ENCODE data around the gene MFSD11. TPM values are rescaled to one million over a fixed set of nuclear protein-coding genes. Genes with fewer than 3 reads are reported as not detected.

MFSD11 gene
- total and polyA plus RNA-seq, 2 of the 8 experiments (the other 6 are each of a cell fraction or from before 2014, with no cell fraction given): 17.7 to 19.8 TPM

DNA sequence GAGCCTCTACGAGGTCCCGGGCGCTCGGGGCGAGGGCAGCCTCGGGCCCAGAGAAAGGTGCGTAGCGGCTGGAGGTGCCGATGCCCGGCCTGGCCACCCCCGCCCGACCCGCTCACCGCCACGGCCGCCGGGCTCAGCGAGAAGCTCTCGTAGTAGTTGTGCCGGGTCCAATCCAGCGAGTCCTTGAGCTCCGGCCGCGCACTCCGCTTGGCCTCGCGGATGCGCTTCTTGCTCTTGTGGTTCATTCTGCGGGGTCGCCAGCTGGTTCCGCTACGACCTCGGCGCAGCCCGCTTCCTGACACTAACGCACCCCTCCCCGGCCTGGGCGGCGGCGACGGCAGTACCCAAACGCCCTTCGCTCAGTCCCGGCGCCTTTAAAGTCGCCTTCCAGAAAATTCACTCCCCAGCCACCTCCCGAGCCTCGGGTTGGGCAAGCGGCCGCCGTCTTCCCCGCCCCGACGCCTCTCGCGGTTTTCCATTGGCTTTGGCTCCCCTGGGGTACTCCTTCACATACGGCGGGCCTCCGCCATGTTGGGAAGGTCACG, 11.6 kb upstream of the MFSD11 start, which contains the start of gene JMJD6:
JMJD6 (minus strand) TSS at position 376 of the 545 bp plus-strand sequence; CDS start at position 245, 131 bp downstream.
- H3K36me3 ChIP-seq (ENCODE audit: control insufficient read depth in 2 of 4, insufficient read depth in 4 of 4, low read length in 3 of 4): peaks cover 6 to 25% (median 16%) of the 10 kb centered on the region in 4 experiments; a peak in 6 of 8 replicates
- H3K4me2 ChIP-seq (ENCODE audit: insufficient read depth in 1 of 2, low read depth in 2 of 2, low read length in 2 of 2): peak within 1 kb of the TSS; percentile 83 to 85
- peaks cover 0 to 34% of the 10 kb centered on the region in 2 experiments; a peak in 2 of 4 replicates for H3K79me2 ChIP-seq (ENCODE audit: control insufficient read depth in 1 of 2, insufficient read depth in 2 of 2, low read length in 2 of 2)
- ChIA-PET POLR2A (ENCODE audit: partially characterized antibody) (interaction anchor here (0.8 to 8.4 kb wide), 6 partner anchors 9 to 169 kb away, joined by 3 to 181 read pairs (median 4); partner anchors contain the start of genes MFSD11, MXRA7 and SRSF2), CTCF (ENCODE audit: partially characterized antibody) (interaction anchor here (0.6 to 2.2 kb wide), 2 partner anchors 38 to 42 kb away, joined by 3 to 7 read pairs; no protein-coding TSS in a partner anchor)
- no peak within 1 kb of the TSS for H2BK120ac ChIP-seq (replicated peaks; ENCODE audit: low read depth, low read length)
- peak within 1 kb of the TSS; percentile 96 for H3K4ac ChIP-seq (replicated peaks; ENCODE audit: insufficient read length, low read depth, low read length)
- H3K9me3 ChIP-seq (ENCODE audit: insufficient read depth in 2 of 2, low read depth in 1 of 2, low read length in 1 of 2): no peaks in the 10 kb centered on the region
- H3K4me1 ChIP-seq (replicated peaks in 1 of 4; ENCODE audit: control insufficient read depth in 3 of 4, insufficient read depth in 4 of 4, low read length in 3 of 4): peaks cover 0 to 9% (median 2%) of the 10 kb centered on the region in 4 experiments; a peak in 5 of 7 replicates
- peak within 1 kb of the TSS; percentile 95 for H3K18ac ChIP-seq (ENCODE audit: extremely low read depth, low read length)
- peak within 1 kb of the TSS; percentile 99; the same call in 1 of the 2 replicates for H4K8ac ChIP-seq (ENCODE audit: extremely low read depth, insufficient read depth, low read length)
- H3K14ac ChIP-seq (ENCODE audit: insufficient read length): no peak within 1 kb of the TSS
- FAIRE-seq (no peak), DNase-seq (ENCODE audit: low read depth in 1 of 2, low spot score in 2 of 2) (peak; percentile 87 to 90)
- H2AK5ac ChIP-seq (ENCODE audit: low read depth, low read length): no peak within 1 kb of the TSS
- H4K91ac ChIP-seq (replicated peaks; ENCODE audit: insufficient read length, low read length): peak within 1 kb of the TSS; percentile 91
- 0 out of 2 replicates have a peak within 1 kb of the TSS, but pooled peaks have one; percentile 59 for H2AFZ ChIP-seq (ENCODE audit: low read length)
- H3K23ac ChIP-seq (ENCODE audit: insufficient read length): no peak within 1 kb of the TSS
- H2BK20ac ChIP-seq (ENCODE audit: low read length): no peak within 1 kb of the TSS
- H3K27ac ChIP-seq (ENCODE audit: low read depth, low read length): peak within 1 kb of the TSS; percentile 97
- no peak within 1 kb of the TSS for H2BK15ac ChIP-seq (ENCODE audit: low read length)
- peak within 1 kb of the TSS; percentile 93 for H4K5ac ChIP-seq (ENCODE audit: insufficient read length, low read depth, low read length)
- peak within 1 kb of the TSS; percentile 87 to 98 (median 96) for H3K9ac ChIP-seq (replicated peaks in 1 of 4; ENCODE audit: extremely low read depth in 1 of 4, low read depth in 3 of 4, low read length in 3 of 4)
- H3K56ac ChIP-seq (replicated peaks; ENCODE audit: insufficient read length, low read depth, low read length): peak within 1 kb of the TSS; percentile 86
- H2BK12ac ChIP-seq (ENCODE audit: low read depth, low read length): peak within 1 kb of the TSS; percentile 39; the same call in 1 of the 2 replicates
- H3K27me3 ChIP-seq (replicated peaks in 1 of 4; ENCODE audit: control insufficient read depth in 3 of 4, extremely low read depth in 1 of 4, insufficient read depth in 3 of 4, low read length in 3 of 4): no peaks in the 10 kb centered on the region; a peak in 2 of 7 replicates
- peak within 1 kb of the TSS; percentile 83 to 99 (median 84) for H3K4me3 ChIP-seq (ENCODE audit: extremely low read depth in 1 of 4, insufficient read depth in 2 of 4, low read depth in 3 of 4, low read length in 4 of 4)
- peaks cover 7% of the 10 kb centered on the region for H3K79me1 ChIP-seq (ENCODE audit: low read depth, low read length)
- 3% methylated on average over 33 of the region's 60 CpGs; no CpG with 5 or more reads in 1 of the 2 experiments for WGBS, 2 experiments (ENCODE audit: extremely low coverage in 1 of 2, insufficient coverage in 1 of 2, insufficient read length in 1 of 2, insufficient replicate concordance in 2 of 2, low coverage in 1 of 2, low lambda C conversion rate in 2 of 2, missing lambda C conversion rate in 1 of 2)
- peaks cover 11% of the 10 kb centered on the region for H3K23me2 ChIP-seq (ENCODE audit: low read depth, low read length)
- H2BK5ac ChIP-seq (ENCODE audit: low read depth, low read length): peak within 1 kb of the TSS; percentile 82
- peaks cover 0 to 10% of the 10 kb centered on the region in 2 experiments for H4K20me1 ChIP-seq (replicated peaks in 1 of 2; ENCODE audit: control insufficient read depth in 1 of 2, insufficient read depth in 2 of 2, low read length in 2 of 2)
- TF ChIP-seq RAD21 (IDR thresholded peaks at IDR 0.05 in 1 of 2, conservative IDR thresholded peaks at IDR 0.05 in 1 of 2; ENCODE audit: low read depth in 2 of 2, low read length in 2 of 2) (no peak), KDM4A (IDR thresholded peaks at IDR 0.05; ENCODE audit: low read depth, low read length, severe bottlenecking) (peak; percentile 63), CREB1 (IDR thresholded peaks at IDR 0.05) (peak; percentile 85; the same call in 1 of the 2 replicates), CHD2 (IDR thresholded peaks at IDR 0.05; ENCODE audit: low read length) (peak; percentile 78), CEBPB (IDR thresholded peaks at IDR 0.05; ENCODE audit: low read depth, low read length) (peak; percentile 60; the same call in 1 of the 2 replicates), SP1 (IDR thresholded peaks at IDR 0.05; ENCODE audit: low read depth, low read length) (peak; percentile 74; the same call in 1 of the 2 replicates), SRF (IDR thresholded peaks at IDR 0.05; ENCODE audit: low read depth, low read length) (no peak), POU5F1 (IDR thresholded peaks at IDR 0.05; ENCODE audit: low read depth, low read length) (no peak), YY1 (IDR thresholded peaks at IDR 0.05; ENCODE audit: low read depth, low read length) (peak; percentile 98)
